Measurements from ENCODE around the gene TMEM200B.
"Not testable (repeated sequence)": the region's sequence is repeated elsewhere in the genome, so short reads cannot be mapped to it uniquely, and the experiment has no call there.

DNA sequence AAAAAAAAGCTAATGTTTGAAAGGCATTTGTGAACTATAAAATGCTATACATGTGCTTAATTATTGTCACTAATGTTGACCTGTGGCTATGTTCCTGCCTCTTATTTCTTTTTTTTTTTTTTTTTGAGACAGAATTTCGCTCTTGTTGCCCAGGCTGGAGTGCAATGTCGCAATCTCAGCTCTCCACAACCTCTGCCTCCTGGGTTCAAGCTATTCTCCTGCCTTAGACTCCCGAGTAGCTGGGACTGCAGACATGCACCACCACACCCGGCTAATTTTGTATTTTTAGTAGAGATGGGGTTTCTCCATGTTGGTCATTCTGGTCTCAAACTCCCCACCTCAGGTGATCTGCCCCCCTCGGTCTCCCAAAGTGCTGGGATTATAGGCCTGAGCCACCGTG lies 15.7 kb downstream of the TMEM200B start:
- not testable (repeated sequence) for TF ChIP-seq CTCF (IDR thresholded peaks at IDR 0.05); ZFX (IDR thresholded peaks at IDR 0.05; ENCODE audit: borderline replicate concordance)

All from 22Rv1 (cell line).